GM21576 (cell line): Measurements from ENCODE around the gene CAMKMT.

ENCODE experiments used
- ATAC-seq: cut with Tn5 transposase; IDR thresholded peaks from one replicate; pipeline ENCODE4 v1.9.1; 2021; ENCODE audit warnings: mild to moderate bottlenecking, moderate library complexity; ENCODE audit not compliant: unreplicated experiment

The CAMKMT gene

DNA sequence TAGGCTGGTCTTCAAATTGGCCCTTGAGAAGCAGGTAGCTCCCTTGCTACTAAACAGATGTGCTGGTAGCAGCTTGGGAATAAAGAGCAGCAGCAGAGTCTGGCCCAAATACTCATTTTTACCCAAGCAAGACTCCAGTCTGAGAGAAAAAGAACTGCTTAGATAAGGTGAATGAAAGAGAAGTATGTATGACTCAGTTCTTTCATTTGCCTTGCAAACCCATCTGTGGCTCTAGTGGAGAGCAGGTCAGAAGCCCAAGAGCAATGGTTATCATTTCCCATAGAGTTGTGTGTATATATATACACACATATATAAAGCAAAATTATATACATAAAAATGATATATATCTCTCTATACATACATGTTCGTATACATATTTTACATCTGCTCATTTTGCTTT, 80.3 kb downstream of the CAMKMT start:
- ATAC-seq = no peak

DNA sequence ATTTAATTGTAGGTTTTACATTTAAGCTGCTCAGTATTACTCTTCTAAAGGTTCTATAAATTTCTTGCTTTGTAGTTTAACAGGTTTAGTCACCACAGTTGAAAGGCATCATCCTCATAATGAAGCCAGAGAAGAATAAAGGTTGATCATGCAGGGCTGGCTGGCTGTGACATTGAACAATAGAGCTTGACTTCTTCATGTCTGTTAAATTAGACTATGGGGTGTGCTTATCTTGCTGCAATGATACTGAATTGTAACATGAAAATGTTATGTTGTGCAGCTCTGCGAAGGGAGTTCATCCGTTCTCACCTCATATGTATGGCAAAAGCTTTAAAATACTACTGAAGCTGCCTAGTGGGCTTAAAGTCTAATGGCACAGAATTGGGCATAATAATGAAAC, 81.8 kb downstream of the CAMKMT start:
- ATAC-seq = no peak

- ATAC-seq = no peak
Observed at GRCh38 chr2:44444881-44445280, 83.1 kb downstream of the CAMKMT start.

DNA sequence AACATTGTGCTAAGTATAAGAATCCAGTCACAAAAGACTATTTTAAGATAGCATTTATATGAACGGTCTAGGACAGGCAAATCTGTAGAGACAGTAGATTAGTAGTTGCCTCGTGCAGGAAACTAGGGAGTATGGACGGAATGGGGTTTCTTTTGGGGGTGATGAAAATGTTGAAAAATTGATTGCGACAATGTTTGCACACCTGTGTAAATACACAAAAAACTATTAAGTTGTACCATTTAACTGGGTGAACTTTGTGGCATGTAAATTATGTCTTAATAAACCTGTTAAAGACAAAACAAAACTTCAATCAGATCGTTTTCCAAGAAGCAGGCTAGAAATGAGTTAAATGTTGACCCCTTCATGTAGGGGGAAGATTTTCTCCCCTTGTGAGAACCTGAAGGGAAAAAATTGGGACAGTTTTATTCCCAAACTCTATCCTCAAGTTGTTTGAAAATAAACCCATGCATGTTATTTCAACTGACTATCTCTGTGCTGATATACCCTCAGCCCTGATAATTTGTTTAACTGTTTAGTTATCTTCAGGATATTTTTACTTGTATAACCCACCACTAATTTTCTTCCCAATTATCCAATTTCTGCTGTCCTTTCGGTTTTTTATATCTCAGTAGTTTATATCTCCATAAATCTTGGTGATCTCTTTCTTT, 87.2 kb downstream of the CAMKMT start:
- ATAC-seq = no peak

GRCh38 chr2:44450082-44450481, 88.3 kb downstream of the CAMKMT start:
- no peak for ATAC-seq

- no peak for ATAC-seq
Observed at GRCh38 chr2:44450806-44451205, 89.1 kb downstream of the CAMKMT start.

DNA sequence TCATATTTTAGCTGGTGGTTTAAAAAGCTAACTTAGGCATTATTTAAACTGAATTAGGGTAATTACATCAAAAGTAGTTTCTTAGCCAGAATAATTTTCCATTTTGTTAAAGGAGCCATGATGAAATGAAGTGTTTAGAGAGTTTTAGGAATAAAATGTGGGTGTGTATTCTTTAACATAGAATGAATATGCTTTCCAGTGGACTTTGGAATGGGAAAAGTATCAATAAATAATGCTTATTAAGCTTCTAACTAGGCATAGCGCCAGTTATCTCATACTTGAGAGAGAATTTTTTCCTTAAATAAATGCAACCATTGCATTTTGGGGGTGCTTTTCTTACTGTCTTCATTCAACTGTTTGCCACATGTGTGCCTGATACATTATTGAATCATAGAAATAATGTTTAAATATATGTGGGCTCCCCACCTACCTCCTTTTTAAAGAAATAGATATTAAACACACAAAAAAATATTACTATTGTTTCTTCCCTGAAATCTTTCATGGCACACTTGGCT, 90.4 kb downstream of the CAMKMT start:
- no peak for ATAC-seq

DNA sequence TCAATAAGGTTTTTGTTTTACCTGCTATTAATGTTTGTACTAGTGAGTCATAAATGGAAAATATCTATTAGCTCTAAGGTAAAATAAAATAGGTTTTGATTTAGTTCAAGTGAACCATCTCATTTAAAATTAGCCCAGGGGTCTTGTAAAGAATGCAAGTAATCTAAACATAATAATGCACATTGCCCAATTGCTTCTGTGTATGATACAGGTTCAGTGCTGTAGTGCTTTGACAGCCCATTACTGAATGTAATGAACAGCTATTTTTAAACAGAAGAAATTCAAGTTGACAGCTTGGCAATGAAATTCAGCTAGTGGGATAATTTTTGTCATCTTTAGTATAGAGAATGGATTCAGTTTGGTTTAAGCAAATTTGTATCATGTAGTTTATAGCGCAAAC, 91.5 kb downstream of the CAMKMT start:
- no peak for ATAC-seq

- ATAC-seq = no peak
Observed at GRCh38 chr2:44455877-44456276, 94.1 kb downstream of the CAMKMT start.

- no peak for ATAC-seq
Observed at GRCh38 chr2:44456946-44457345, 95.2 kb downstream of the CAMKMT start.

- no peak for ATAC-seq
Observed at GRCh38 chr2:44459739-44460138, 98.0 kb downstream of the CAMKMT start.

GRCh38 chr2:44462934-44463849, 101.4 kb downstream of the CAMKMT start:
- ATAC-seq = no peak

- no peak for ATAC-seq
Observed at GRCh38 chr2:44464437-44464836, 102.7 kb downstream of the CAMKMT start.

GRCh38 chr2:44470151-44470550, 108.4 kb downstream of the CAMKMT start:
- ATAC-seq = no peak

GRCh38 chr2:44477657-44478414, 116.1 kb downstream of the CAMKMT start:
- ATAC-seq = no peak

- peak; percentile 93 for ATAC-seq
Observed at GRCh38 chr2:44479127-44479887, 117.6 kb downstream of the CAMKMT start.

GRCh38 chr2:44480068-44480467, 118.3 kb downstream of the CAMKMT start:
- ATAC-seq = no peak

DNA sequence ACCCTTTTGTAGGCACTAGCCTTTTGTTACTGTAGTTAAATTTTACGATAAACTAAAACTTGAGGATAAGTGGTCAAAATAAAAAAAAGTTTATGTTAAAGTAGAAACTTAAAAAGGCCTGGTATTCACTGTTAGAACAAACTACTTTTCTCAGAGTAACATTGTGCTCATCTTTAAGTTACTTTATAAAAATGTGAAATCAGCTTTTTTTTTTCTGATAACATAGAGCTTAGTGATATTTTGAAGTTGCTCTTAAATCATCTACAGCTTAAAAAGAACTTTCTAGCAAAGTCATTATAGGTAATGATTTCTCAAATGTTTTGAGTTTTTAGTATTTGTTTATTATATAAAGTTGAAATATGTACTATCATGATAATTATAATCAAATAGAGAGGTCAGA, 125.3 kb downstream of the CAMKMT start:
- no peak for ATAC-seq

DNA sequence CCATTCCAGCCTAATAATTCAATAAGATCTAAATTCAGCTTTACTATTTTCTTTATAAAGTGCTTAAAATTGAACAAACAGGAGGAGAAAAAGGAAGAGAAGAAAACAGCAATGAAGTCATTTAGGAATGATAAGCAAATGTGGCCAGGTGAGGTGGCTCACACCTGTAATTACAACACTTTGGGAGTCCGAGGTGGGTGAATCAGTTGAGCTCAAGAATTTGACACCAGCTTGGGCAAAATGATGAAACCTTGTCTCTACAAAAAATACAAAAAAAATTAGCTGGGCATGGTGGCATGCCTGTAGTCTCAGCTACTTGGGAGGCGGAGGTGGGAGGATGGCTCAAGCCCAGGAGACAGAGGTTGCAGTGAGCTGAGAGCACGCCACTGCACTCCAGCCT, 129.0 kb downstream of the CAMKMT start:
- ATAC-seq = no peak

DNA sequence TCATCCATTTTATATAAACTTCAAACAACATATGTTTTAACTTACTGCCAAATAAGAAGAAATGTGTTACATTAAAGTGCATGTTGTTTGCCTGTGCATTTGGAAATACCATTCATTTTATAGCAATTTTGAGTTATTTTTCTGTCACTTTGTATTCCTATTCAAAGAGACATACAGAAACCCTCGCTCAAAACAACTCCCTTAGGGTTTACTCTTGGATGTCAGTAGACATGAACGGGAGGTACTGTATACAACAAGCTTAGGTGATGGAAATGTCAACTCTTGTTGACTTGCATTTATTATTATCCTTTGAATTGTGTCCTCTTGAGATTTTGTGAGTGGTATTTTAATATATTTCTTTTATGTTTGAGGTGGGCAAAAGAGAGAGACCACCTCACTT, 132.3 kb downstream of the CAMKMT start:
- no peak for ATAC-seq

- no peak for ATAC-seq
Observed at GRCh38 chr2:44495035-44495434, 133.3 kb downstream of the CAMKMT start.
